Epithelial cell of proximal tubule (primary cell): Measurements from ENCODE around the gene PRKCH. TPM values are rescaled to one million over a fixed set of nuclear protein-coding genes. Genes with fewer than 3 reads are reported as not detected.

Source experiments
- DNase-seq: peaks from one replicate; pipeline ENCODE4 v3.0.0-alpha.2; 2011; ENCODE audit warnings: low read depth
- H3K4me3 ChIP-seq: 2 replicates; pipeline ENCODE4 v1.5.1; 2011; ENCODE audit warnings: low read depth, mild to moderate bottlenecking, low read length
- CTCF ChIP-seq: conservative IDR thresholded peaks from 2 replicates; pipeline ENCODE4 v1.5.1; 2012; ENCODE audit warnings: low read depth, mild to moderate bottlenecking, low read length
- total RNA-seq: library from RNA; depleted of rRNA; stranded (reverse); fragments of >200 nt; gene quantifications from 2 replicates; pipeline ENCODE4 v1.2.3, GENCODE V29; 2015

The PRKCH gene
- total RNA-seq, 1 donor from 2014 or later, result 7.6 TPM

- TF ChIP-seq CTCF, result no peak
- DNase-seq, result no peak
- no peak overlapping the region for H3K4me3 ChIP-seq
Observed at GRCh38 chr14:61598980-61599379, 277.6 kb downstream of the PRKCH start.

GRCh38 chr14:61599942-61600341 is 278.6 kb downstream of the PRKCH start:
- H3K4me3 ChIP-seq, result no peak overlapping the region
- no peak for DNase-seq
- no peak for TF ChIP-seq CTCF

Other genes with a start within 250 kb of the PRKCH start
- gene TMEM30B, start 40.2 kb upstream of the PRKCH start, total RNA-seq, result 3.1 and 4.8 TPM in 2 replicates